Fibroblast of skin of abdomen (primary cell): Measurements from ENCODE around the gene HPN.

Source experiments
- DNase-seq: peaks from one replicate; pipeline ENCODE4 v3.0.0-alpha.2; 2013

Gene HPN

DNA sequence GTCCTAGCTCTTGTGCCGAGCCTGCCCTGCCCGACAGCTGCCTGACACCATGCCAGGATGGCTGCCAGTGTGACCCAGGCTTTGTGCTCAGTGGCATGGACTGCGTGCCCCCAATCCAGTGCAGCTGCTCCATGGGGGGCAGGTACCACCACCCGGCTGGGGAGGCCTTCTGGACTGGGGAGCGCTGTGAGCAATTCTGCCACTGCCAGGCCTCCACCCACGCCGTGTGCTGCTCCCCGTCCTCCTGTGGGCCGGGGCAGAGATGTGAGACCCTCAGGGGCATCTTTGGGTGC, 64.7 kb downstream of the HPN start:
- no peak for DNase-seq

DNA sequence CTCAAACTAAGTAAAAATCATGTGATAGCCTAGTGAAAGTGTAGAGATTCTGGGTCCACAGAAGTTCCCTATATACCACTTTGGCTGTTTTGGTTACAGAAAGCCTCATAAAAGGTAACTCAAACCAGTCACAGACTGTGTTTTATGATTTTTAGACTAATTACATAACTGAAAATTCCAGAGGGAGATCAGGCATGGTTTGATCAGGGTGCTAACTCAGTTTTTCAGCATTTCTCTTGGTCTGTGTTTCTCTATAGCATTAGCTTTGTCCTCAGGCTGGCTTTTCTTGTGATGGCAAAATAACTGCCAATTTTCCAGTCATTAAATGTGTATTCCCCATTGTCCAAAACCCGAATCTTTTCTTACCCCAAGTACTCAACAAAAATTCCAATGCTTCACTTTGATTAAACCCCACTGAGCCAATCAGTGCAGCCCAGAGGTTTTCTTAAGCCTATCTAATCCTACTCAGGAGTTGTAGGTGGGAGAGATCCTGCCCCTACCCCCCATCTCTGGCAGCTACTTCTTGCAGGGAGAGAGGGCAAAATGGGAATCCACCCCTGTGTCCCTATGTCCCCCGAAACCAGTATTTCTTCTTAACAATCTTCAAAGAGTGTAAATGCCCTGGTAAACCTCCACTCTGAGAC, 65.5 kb downstream of the HPN start:
- DNase-seq, result no peak

DNA sequence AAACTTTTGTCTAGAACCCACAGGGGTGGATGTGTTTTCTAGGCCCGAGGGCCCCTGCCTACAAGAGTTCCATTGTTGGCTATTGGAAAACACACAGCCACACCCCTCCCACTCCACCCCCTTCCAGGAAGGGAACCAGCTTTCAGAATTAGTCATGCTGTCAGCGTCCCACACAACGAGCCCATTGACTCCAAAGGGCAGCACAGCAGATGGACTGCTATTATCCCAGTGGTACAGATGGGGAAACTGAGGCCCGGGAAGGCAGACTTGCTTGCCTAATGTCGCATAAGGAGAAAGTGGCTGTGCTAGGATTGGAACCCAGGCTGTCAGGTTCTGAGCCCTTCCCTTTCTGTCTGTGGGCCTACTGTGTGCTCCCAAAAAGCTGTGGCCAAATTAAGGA, 66.0 kb downstream of the HPN start:
- no peak for DNase-seq

DNA sequence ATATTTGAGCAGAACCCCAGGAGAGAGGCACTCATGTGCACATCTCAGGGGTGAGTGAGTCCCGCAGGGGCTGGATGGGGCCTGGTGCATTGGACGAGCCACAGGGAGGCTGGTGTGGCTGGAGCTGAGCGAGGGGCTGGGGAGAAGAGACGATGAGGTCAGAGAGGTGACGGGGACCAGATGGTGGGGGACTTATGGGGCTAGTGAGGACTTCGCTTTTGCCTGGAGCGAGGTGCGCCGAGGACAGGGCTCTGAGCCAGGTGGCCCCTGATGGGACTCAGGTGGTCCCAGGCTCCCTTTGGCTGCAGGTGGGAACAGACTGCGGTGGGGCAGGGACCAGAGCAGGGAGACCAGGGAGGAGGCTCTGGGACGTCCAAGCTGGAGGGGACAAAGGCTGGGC, 67.2 kb downstream of the HPN start:
- DNase-seq, result no peak

DNA sequence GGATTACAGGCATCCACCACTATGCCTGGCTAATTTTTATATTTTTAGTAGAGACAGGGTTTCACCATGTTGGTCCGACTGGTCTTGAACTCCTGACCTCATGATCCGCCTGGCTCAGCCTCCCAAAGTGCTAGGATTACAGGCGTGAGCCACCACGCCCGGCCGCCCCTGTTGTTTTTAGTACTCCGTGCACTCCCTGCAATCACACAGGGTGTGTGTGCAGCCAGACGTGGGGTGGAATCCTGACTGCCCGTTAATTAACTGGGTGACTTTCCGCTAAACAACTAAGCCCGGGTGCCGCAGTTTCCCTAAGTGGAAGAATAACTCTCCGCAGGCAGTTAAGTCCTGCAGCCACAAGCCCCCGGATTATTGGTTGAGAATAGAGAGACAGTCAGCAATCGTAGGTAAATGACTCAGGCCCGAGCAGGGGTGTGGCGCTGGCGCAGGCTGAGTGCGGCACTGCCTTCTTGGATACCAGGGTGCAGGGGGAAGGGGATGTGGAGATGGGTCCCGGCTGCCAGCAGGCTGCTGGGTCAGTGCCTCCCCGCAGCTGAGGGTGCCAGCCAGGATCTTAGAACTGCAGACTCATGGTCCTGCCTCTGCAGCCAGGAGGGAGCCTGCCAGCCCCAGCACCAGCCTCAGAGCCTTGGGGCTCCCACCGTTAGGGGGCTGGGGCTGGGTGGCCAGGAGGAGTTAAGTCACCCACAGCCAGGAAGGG, 68.0 kb downstream of the HPN start:
- DNase-seq, result no peak

DNA sequence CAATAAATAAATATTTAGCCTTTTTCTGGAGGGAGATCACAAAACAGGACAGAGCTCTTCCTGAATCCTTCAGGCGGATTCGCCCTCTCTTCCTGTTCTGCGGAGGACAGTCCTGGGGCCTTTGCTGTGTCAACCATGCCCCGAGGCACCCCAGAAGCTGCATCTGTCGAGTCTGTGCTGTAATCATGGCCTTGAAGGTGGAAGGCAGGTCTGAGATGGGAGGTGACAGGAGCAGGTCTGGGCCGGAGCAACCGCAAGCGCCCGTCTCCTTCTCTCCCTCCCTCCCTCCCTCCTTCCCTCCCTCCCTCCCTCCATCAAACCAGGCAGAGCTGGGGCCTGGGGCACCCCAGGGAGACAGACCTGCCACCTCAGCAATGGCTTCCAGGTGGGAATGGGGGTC, 69.5 kb downstream of the HPN start:
- DNase-seq, result no peak

DNA sequence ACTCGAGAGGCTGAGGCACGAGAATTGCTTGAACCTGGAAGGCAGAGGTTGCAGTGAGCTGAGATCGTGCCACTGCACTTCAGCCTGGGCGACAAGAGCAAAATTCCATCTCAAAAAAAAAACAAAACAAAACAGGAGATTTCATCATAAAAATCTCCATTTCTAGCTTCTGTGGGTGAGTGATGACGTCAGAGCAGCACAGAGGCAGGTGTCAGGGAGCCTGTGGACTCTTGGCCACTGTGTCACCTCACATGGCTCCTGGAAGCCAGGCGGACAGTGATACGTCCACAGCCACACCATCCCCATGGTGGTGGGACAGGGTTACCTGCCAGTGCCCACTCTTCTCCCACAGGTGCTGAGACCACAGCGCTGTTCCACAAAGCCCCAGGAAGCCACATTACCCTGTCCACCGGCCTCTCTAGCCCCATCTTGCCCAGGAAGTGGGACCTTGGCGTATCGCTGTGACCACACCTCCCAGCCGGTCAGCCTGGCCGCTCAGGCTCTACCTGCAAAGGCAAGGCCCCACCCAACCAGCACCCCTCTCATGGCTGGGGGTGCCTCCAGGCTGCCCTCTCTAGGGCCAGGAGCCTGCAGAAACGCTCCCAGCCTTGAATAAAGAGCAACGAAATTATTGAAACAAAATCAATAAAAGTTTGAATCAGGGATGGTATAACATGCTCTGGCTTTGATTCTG, 71.6 kb downstream of the HPN start:
- DNase-seq, result no peak

DNA sequence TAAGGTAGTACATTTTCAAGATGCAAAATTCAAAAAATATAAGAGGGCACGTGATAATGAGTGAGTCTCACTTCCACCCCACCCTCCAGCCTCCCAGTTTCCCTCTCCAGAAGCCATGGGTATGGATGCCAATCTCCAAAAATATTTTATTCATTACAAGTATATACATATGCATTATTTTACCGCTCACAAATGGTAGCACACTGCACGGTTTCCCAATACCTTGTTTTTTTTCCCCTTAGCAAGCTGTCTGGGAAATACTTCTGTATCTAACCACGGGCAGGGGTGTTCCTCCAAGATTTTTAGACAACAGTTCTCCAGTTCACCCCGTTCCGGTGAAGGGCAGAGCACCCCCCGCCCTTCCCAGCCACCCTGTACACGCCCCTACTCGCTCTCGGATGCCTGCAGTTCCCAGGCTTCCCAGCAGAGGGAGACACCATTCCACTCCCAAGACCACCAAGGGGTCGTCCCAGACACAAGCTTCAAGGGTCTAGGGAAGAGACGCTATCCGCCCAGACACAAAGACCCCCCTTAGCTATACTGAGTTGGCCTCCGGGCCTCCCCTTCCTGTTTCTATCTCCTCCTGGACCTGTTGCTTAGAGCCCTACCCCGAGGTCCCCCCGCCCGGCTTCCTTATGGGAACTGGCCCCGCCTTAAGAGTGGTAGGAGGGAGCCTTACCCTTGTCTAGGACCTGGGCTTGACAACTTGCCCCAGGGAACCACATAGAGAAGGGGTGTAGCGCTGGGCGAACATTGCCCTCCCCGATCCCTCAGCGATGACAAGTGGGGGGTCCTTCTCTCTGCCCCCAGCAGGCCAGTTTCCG, 73.0 kb downstream of the HPN start:
- peak; percentile 49 for DNase-seq

DNA sequence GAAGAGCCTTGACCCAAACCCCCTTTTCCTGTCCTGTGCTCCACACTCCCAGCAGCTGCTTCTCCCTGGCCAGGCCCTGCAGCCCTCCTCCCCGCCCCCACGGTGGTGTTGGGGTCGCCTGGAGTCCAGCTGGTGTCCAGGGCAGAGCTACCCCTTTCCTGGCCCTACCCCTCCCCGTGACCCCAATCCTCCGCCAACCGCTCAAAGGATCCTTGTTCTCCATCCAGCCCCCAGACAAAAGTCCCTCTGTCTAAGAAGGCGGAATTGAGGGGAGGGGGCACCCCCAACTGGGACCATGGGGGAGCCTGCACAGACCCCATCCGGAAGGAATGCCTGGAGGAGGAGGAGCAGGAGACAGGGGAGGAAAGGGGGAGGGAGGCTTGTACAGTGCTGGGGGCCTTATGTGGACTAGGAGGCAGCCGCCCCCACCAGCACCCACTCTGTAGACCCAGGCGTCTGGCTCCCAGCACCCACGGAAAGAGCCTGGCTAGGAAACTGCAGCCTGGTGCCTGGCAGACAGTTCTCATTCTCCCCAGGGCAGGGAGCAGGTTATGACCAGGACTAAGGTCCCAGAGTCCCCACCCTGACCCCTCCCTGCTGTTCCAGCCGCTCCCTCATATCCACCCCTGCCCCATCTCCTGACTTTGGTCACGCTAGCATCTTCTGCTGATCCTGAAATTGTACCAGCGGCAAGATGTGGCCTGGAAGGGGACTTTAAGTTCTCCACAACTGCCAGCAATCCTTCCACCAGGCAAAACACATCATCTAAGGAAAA, 73.8 kb downstream of the HPN start, which contains the start of gene FXYD3:
Gene FXYD3 (plus strand): TSS at position 647 of the 775 bp plus-strand sequence. CDS start 3,554 bp downstream, outside the sequence.
- no peak for DNase-seq
